ENCODE measurements around the gene CLEC16A.

CLEC16A gene

GRCh38 chr16:11067266-11067665, 122.9 kb downstream of the CLEC16A start:
- H3K4me3 ChIP-seq = no peak overlapping the region
- no peak overlapping the region for H3K27ac ChIP-seq
- no peaks in the 10 kb centered on the region for H3K9me3 ChIP-seq
- peaks cover 5 to 42% (median 30%) of the 10 kb centered on the region in 3 donors for H3K36me3 ChIP-seq
- peak in 1 of 2 donors; percentile 61 for DNase-seq
- no peak for TF ChIP-seq CTCF (IDR thresholded peaks at IDR 0.05)
- H3K27me3 ChIP-seq = no peaks in the 10 kb centered on the region
- intact Hi-C loops (cut with DNase I; ENCODE audit: low total_unique reads) = no loop called here
- no peaks in the 10 kb centered on the region for H3K4me1 ChIP-seq

GRCh38 chr16:11067697-11068141, 123.4 kb downstream of the CLEC16A start:
- no peak for TF ChIP-seq CTCF (IDR thresholded peaks at IDR 0.05)
- intact Hi-C loops (cut with DNase I; ENCODE audit: low total_unique reads) = no loop called here
- H3K36me3 ChIP-seq = peaks cover 5 to 42% (median 28%) of the 10 kb centered on the region in 3 donors

GRCh38 chr16:11071829-11072228, 127.5 kb downstream of the CLEC16A start:
- Histone ChIP-seq H3K4me3 (no peak overlapping the region), H3K27ac (no peak overlapping the region), H3K36me3 (peaks cover 0 to 25% (median 5%) of the 10 kb centered on the region in 3 donors), H3K9me3 (no peaks in the 10 kb centered on the region), H3K27me3 (no peaks in the 10 kb centered on the region), H3K4me1 (peaks cover 0 to 5% (median 0%) of the 10 kb centered on the region in 4 donors)
- DNase-seq = no peak
- no peak for TF ChIP-seq CTCF (IDR thresholded peaks at IDR 0.05)
- intact Hi-C loops (cut with DNase I; ENCODE audit: low total_unique reads) = no loop called here

More at GRCh38 chr16:11067697-11068141, 123.4 kb downstream of the CLEC16A start:
- no peaks in the 10 kb centered on the region for H3K9me3 ChIP-seq
- H3K27ac ChIP-seq = no peak overlapping the region
- no peaks in the 10 kb centered on the region for H3K27me3 ChIP-seq
- H3K4me1 ChIP-seq = no peaks in the 10 kb centered on the region
- no peak overlapping the region for H3K4me3 ChIP-seq
- peak in 1 of 2 donors; percentile 45 for DNase-seq

GRCh38 chr16:11072420-11073153, 128.2 kb downstream of the CLEC16A start:
- no peak overlapping the region for H3K4me3 ChIP-seq
- H3K9me3 ChIP-seq = no peaks in the 10 kb centered on the region
- intact Hi-C loops (cut with DNase I; ENCODE audit: low total_unique reads) = no loop called here
- peaks cover 0 to 25% (median 5%) of the 10 kb centered on the region in 3 donors for H3K36me3 ChIP-seq
- no peaks in the 10 kb centered on the region for H3K27me3 ChIP-seq
- H3K27ac ChIP-seq = no peak overlapping the region
- no peak for TF ChIP-seq CTCF (IDR thresholded peaks at IDR 0.05)
- H3K4me1 ChIP-seq = peaks cover 0 to 12% (median 4%) of the 10 kb centered on the region in 4 donors
- DNase-seq = no peak

GRCh38 chr16:11073407-11073999, 129.1 kb downstream of the CLEC16A start:
- no peaks in the 10 kb centered on the region for H3K9me3 ChIP-seq
- H3K4me3 ChIP-seq = no peak overlapping the region
- DNase-seq = no peak
- TF ChIP-seq CTCF (IDR thresholded peaks at IDR 0.05) = no peak
- H3K27me3 ChIP-seq = no peaks in the 10 kb centered on the region
- H3K4me1 ChIP-seq = peaks cover 3 to 22% (median 13%) of the 10 kb centered on the region in 4 donors
- H3K27ac ChIP-seq = no peak overlapping the region
- peaks cover 0 to 25% (median 5%) of the 10 kb centered on the region in 3 donors for H3K36me3 ChIP-seq
- intact Hi-C loops (cut with DNase I; ENCODE audit: low total_unique reads) = no loop called here

Data from tibial artery (tissue), 4 donors.